ENCODE measurements around the gene HMX3.

HMX3 gene

DNA sequence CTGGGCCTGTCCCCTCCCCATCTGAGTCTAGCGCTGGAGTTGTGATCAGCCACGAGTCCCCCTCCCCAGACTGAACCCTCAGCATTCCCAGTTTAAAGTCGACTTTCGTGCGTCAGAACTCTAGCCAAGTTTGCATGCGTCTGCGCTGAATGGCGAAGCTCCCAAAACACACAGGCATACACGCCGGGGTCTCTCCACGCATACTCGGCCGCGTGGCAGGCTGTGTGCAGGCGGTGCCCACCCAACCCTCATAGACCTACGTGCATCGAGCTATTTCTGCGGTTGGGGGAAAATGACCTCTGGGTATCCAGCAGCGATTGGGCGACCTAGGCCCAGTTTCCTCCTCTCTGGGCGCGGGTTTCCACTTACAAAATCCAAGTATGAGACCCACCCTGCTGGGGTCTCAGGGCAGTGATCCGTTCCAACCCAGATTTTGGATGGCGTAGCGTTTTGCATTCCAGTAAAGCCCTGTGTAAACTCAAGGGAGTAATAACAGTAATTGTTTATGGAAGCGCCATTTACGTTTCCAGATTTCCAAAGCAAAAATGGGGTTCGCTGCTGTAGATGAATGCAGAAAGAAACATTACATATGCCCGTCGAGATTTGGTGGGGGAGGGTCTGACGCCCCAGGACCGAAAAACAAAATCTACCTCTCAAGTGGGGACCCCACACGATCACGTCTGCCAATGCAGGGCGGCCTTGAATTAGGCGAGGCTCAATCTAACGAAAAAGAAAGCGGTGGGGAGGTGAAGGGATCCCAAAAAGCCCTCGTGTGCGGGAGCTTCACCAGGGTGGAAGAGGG is 2.0 kb upstream of the HMX3 start:
- no peak for DNase-seq (ENCODE audit: low read depth, low spot score)
- H3K4me3 ChIP-seq (ENCODE audit: low read length) = peak overlapping the region; percentile 44

- DNase-seq (ENCODE audit: low read depth, low spot score) = no peak
- H3K4me3 ChIP-seq (ENCODE audit: low read length) = peak overlapping the region; percentile 68
These were observed 1.3 kb upstream of the HMX3 start for GRCh38 chr10:123134343-123134914.

GRCh38 chr10:123134915-123135414 is 805 bp upstream of the HMX3 start:
- DNase-seq (ENCODE audit: low read depth, low spot score) = no peak

GRCh38 chr10:123136221-123136805 is 543 bp downstream of the HMX3 start:
- H3K4me3 ChIP-seq (ENCODE audit: low read length) = peak overlapping the region; percentile 68
- no peak for DNase-seq (ENCODE audit: low read depth, low spot score)

More at GRCh38 chr10:123134915-123135414, 805 bp upstream of the HMX3 start:
- peak overlapping the region; percentile 68 for H3K4me3 ChIP-seq (ENCODE audit: low read length)

DNA sequence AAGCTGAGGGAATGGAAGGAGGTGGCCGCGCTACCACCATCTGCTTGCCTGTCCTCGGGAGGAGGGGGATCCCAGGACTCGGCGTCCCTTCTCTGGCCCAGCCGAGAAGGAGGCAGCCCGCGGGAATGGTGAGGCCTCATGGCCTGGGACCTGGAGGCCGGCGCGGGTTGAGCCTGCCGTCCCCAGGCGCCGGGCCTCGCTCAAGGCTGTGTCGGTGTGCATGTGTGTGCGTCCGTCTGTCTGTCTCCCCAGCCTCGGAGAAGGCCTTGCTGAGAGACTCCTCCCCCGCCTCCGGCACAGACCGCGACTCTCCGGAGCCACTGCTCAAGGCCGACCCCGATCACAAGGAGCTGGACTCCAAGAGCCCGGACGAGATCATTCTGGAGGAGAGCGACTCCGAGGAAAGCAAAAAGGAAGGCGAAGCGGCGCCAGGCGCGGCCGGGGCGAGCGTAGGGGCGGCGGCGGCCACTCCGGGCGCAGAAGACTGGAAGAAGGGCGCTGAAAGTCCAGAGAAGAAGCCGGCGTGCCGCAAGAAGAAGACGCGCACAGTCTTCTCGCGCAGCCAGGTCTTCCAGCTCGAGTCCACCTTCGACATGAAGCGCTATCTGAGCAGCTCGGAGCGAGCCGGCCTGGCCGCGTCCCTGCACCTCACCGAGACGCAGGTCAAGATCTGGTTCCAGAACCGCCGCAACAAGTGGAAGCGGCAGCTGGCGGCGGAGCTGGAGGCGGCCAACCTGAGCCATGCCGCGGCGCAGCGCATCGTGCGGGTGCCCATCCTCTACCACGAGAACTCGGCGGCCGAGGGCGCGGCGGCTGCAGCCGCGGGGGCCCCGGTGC is 1.3 kb downstream of the HMX3 start:
- no peak for DNase-seq (ENCODE audit: low read depth, low spot score)
- peak overlapping the region; percentile 68 for H3K4me3 ChIP-seq (ENCODE audit: low read length)

DNA sequence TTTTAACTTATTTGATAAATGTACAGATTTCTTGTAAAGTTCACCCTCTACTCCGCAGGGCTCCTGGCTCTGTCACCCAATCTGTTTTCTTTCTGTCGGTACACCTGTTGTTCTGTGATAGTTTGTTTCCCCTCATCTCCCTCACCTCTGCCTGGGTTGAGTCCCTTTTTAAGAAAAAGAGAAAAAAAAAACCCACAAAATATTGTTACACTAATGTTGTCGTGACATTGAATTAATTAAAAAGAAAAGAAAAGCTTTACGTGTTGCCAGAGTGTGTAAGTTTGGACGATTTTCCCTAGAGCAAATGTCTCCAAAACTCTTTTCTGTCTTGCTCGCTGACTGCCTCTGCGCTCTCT is 3.4 kb downstream of the HMX3 start:
- no peak for DNase-seq (ENCODE audit: low read depth, low spot score)

GRCh38 chr10:123139521-123140163 is 3.9 kb downstream of the HMX3 start:
- DNase-seq (ENCODE audit: low read depth, low spot score) = no peak
- H3K4me3 ChIP-seq (ENCODE audit: low read length) = no peak overlapping the region

More for the DNA sequence above, 3.4 kb downstream of the HMX3 start:
- H3K4me3 ChIP-seq (ENCODE audit: low read length) = no peak overlapping the region

- DNase-seq (ENCODE audit: low read depth, low spot score) = no peak
- no peak overlapping the region for H3K4me3 ChIP-seq (ENCODE audit: low read length)
These were observed 4.6 kb downstream of the HMX3 start for GRCh38 chr10:123140164-123140982.

DNA sequence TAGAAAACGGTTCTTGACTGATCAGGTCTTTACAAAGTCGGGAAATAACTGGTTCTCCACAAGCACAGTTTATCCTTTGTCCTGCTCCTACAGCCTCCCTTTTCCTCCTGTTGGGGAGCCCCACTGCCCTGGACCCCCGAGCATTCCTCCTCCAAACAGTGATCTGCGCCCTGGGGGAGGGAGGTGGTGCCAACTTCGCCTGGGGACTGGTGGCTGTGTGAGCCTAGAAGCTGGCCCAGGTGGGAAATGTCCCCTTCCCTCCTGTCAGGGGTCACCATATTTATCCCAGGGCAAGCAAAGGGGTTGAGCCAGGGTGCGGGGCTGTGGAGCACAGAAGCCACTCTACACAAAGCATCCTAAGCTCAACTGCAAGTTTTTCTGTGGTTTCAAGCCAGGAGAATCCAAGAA is 5.2 kb downstream of the HMX3 start:
- H3K4me3 ChIP-seq (ENCODE audit: low read length) = no peak overlapping the region
- DNase-seq (ENCODE audit: low read depth, low spot score) = no peak

- no peak for DNase-seq (ENCODE audit: low read depth, low spot score)
These were observed 6.3 kb downstream of the HMX3 start for GRCh38 chr10:123141791-123142700.

DNA sequence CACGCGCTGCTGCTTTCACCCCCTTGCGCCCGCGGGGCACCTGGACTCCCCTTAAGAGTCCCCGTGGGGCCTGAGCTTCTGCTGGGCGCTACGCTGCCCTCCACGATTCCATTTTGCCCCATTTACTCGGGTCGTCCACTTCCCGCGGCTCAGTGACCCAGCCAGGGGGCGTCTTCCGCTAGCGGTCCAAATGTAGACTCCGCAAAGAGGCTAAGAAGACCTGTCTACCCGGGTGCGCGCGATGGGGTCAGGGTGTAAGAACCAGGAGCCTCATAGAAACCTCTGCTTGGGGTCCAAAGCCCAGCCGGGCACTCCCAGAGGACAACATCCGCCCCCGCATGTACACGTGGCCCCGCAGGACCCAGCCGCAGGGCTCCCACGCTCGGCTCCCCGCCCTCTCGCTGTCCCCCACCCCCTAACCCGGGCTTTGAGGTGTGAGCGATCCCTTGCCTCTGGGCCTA is 7.0 kb downstream of the HMX3 start:
- H3K4me3 ChIP-seq (ENCODE audit: low read length) = no peak overlapping the region
- DNase-seq (ENCODE audit: low read depth, low spot score) = no peak

More at GRCh38 chr10:123141791-123142700, 6.3 kb downstream of the HMX3 start:
- H3K4me3 ChIP-seq (ENCODE audit: low read length) = no peak overlapping the region

DNA sequence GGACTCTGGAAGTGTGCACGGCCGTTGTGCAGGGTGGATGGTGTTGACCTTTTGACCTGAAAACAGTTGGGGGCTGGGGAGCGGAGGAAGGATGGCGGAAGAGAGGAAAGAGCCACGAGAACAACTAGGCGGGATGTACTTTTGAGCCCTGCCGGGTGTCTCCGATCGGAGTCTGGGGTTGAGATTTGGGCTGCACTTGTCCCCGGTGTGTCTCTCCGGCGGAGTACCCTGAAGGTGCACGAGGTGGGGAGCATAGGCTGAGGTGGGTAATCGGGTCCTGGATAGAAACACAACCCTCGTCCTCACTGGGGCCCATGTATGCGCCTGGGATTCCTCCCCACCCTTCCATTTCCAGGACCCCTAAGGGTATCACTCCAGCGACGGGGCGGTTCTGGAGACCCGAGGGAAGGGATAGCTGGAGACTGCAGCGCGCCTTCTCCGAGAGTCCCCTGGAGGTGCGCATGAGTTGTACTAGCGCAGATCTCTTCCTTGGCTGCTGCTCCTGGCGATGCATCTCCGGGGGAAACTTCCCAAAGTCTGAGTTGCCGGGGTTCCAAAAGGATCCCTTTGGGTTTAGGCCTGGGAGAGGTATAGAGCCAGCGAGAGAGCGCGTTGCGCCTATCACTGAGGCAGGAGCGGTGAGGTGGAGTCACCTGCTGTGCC is 7.5 kb downstream of the HMX3 start:
- no peak overlapping the region for H3K4me3 ChIP-seq (ENCODE audit: low read length)
- DNase-seq (ENCODE audit: low read depth, low spot score) = no peak

GRCh38 chr10:123143825-123144168 is 8.0 kb downstream of the HMX3 start:
- no peak overlapping the region for H3K4me3 ChIP-seq (ENCODE audit: low read length)
- no peak for DNase-seq (ENCODE audit: low read depth, low spot score)

DNA sequence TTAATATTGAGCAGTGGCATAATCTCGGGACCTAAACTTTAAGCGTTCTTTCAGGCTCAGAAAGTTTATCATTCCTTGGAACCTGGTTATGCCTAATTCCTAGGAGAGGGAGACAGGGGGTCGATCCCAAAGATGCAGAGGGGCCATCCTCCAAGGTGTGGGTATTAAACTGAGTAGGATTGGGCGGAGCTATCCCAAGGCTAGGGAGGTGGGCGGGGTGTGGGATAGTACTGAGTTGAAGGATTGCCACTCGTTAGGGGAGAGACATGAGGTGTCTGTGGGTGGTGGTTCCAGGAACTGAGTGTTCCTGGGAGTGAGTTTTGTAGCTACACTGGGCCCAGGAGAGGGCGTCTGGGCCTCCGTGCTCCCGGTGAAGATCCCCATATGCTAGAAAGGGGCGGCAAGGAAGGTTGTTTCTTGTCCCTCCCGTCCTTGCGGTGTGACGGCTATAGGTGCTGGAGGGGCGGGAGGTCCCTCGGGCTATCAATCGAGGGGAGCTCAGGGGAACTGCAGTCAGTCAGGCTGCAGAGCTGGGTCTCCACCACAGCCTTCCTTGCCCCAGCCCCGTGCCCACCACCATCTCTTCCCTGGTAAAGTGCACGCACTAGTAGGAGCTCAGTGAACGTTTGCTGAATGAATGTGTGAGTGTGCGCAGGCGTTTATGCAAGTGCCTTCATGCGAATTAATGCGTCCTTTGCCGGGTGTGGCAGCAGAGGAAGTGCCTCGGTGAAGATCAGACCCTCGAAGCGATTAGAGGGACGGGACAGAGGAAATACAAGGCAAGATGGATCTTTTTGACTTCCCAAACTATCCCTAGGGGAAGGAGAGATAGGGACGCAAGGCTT is 9.1 kb downstream of the HMX3 start:
- no peak for DNase-seq (ENCODE audit: low read depth, low spot score)

DNA sequence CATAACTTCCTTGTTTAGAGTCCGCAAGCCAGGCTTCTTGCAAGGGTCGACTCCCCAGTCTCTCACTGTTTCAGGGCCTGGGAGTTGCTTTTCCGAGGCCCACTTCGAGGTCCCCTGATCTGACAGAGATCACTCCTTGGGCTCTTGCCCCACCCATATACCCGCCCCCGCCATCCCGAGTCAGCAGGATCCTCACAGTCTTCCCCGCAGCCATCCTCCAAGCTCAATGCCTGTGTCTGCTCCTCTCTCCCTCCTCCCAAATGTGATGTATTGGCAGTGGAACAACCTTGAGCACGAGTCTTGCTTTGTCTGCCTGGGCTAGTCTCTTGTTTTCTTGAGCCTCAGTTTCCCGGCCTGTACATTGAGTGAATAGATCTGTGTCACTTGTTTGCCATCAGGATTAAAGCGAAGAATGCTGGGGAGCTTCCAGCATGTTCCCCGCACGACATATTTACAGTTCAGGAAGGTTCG is 9.8 kb downstream of the HMX3 start:
- H3K4me3 ChIP-seq (ENCODE audit: low read length) = no peak overlapping the region
- no peak for DNase-seq (ENCODE audit: low read depth, low spot score)

More for the DNA sequence above, 9.1 kb downstream of the HMX3 start:
- H3K4me3 ChIP-seq (ENCODE audit: low read length) = no peak overlapping the region

All from Jurkat, Clone E6-1 (cell line).